Loucy (cell line): ENCODE results near the gene SLC25A10.

Experiments
- CTCF ChIP-seq: fragments of 200-600 bp; sonication (generic); conservative IDR thresholded peaks from 2 replicates; pipeline ENCODE4 v1.5.1; 2014; ENCODE audit warnings: mild to moderate bottlenecking, antibody characterized with exemption, low read length
- EZH2phosphoT487 ChIP-seq: fragments of 200-600 bp; IDR thresholded peaks from 2 replicates; pipeline ENCODE4 v1.6.1; 2018; ENCODE audit warnings: antibody characterized with exemption, mild to moderate bottlenecking, moderate library complexity, borderline replicate concordance

DNA sequence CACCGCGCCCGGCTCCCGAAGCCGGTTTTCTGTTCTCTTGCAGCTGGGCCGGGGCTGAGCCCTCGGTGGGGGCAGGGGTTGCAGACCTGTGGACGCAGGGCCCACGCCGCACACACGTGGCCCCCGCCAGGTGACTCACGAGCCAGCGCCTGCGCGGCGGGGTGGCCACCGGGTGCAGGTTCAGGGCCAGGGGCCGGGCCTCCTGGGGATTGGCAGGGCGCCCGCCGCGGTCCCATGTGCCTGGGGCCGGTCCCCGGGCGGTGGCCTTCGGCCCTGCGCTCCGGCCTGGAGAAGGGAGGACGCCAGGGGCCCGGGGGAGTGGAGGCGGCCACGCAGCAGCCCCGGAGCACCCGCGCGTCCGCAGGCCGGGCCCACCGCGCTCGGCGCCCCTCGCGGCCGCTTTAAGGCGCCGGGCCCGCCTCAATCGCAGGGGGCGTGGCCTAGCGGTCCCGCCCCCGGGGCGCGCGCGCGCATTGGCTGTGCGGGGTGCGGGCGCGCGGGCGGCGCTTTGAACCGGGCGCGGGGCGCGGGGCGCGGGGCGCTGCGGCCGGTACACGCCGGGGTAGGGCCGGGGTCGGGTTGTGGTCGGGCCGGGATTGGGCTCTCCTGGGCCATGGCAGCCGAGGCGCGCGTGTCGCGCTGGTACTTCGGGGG lies at the start of gene SLC25A10:
- TF ChIP-seq CTCF (no peak), EZH2phosphoT487 (no peak)
